ENCODE results near the gene SYNGR1. TPM values are rescaled to one million over a fixed set of nuclear protein-coding genes. Genes with fewer than 3 reads are reported as not detected.

Gene SYNGR1
- total and polyA plus RNA-seq, 2 of the 8 experiments (the other 6 are each of a cell fraction or from before 2014, with no cell fraction given), result 32.5 to 84.7 TPM

DNA sequence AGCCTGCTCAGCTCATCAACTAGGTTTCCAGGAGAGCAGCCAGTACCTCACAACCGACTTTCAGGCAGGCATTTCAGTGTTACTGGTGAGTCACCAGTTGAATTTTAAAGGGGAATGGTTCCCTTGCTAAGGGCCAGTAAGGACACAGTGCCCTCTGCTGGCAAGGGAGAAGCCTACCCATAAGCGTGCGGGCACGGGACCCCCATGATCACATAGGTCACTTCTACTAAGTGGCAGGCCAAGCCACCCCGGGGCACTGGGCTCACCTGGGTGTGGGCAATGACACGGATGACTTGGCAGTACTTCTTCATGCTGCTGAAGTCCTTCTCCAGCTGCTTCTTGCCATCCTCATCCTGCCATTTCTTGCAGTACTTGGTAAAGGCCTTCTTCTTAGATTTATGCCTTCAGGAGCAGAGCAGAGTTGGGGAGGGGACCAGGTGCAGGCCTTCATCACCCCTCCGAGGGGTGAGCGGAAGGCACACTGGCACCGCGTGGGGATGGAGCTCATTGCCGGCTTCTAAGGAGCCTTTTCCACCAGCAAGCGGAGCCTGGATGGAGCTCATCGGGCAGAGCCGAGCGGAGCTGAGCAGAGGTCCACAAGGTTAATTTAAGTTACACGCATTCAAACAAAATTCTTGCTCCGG lies 33.2 kb upstream of the SYNGR1 start (continued):
- TF ChIP-seq, protein P1, sequence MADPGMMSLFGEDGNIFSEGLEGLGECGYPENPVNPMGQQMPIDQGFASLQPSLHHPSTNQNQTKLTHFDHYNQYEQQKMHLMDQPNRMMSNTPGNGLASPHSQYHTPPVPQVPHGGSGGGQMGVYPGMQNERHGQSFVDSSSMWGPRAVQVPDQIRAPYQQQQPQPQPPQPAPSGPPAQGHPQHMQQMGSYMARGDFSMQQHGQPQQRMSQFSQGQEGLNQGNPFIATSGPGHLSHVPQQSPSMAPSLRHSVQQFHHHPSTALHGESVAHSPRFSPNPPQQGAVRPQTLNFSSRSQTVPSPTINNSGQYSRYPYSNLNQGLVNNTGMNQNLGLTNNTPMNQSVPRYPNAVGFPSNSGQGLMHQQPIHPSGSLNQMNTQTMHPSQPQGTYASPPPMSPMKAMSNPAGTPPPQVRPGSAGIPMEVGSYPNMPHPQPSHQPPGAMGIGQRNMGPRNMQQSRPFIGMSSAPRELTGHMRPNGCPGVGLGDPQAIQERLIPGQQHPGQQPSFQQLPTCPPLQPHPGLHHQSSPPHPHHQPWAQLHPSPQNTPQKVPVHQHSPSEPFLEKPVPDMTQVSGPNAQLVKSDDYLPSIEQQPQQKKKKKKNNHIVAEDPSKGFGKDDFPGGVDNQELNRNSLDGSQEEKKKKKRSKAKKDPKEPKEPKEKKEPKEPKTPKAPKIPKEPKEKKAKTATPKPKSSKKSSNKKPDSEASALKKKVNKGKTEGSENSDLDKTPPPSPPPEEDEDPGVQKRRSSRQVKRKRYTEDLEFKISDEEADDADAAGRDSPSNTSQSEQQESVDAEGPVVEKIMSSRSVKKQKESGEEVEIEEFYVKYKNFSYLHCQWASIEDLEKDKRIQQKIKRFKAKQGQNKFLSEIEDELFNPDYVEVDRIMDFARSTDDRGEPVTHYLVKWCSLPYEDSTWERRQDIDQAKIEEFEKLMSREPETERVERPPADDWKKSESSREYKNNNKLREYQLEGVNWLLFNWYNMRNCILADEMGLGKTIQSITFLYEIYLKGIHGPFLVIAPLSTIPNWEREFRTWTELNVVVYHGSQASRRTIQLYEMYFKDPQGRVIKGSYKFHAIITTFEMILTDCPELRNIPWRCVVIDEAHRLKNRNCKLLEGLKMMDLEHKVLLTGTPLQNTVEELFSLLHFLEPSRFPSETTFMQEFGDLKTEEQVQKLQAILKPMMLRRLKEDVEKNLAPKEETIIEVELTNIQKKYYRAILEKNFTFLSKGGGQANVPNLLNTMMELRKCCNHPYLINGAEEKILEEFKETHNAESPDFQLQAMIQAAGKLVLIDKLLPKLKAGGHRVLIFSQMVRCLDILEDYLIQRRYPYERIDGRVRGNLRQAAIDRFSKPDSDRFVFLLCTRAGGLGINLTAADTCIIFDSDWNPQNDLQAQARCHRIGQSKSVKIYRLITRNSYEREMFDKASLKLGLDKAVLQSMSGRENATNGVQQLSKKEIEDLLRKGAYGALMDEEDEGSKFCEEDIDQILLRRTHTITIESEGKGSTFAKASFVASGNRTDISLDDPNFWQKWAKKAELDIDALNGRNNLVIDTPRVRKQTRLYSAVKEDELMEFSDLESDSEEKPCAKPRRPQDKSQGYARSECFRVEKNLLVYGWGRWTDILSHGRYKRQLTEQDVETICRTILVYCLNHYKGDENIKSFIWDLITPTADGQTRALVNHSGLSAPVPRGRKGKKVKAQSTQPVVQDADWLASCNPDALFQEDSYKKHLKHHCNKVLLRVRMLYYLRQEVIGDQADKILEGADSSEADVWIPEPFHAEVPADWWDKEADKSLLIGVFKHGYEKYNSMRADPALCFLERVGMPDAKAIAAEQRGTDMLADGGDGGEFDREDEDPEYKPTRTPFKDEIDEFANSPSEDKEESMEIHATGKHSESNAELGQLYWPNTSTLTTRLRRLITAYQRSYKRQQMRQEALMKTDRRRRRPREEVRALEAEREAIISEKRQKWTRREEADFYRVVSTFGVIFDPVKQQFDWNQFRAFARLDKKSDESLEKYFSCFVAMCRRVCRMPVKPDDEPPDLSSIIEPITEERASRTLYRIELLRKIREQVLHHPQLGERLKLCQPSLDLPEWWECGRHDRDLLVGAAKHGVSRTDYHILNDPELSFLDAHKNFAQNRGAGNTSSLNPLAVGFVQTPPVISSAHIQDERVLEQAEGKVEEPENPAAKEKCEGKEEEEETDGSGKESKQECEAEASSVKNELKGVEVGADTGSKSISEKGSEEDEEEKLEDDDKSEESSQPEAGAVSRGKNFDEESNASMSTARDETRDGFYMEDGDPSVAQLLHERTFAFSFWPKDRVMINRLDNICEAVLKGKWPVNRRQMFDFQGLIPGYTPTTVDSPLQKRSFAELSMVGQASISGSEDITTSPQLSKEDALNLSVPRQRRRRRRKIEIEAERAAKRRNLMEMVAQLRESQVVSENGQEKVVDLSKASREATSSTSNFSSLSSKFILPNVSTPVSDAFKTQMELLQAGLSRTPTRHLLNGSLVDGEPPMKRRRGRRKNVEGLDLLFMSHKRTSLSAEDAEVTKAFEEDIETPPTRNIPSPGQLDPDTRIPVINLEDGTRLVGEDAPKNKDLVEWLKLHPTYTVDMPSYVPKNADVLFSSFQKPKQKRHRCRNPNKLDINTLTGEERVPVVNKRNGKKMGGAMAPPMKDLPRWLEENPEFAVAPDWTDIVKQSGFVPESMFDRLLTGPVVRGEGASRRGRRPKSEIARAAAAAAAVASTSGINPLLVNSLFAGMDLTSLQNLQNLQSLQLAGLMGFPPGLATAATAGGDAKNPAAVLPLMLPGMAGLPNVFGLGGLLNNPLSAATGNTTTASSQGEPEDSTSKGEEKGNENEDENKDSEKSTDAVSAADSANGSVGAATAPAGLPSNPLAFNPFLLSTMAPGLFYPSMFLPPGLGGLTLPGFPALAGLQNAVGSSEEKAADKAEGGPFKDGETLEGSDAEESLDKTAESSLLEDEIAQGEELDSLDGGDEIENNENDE (IDR thresholded peaks at IDR 0.05; ENCODE audit: insufficient replicate concordance, low read length), result peak; percentile 19
- TF ChIP-seq POLR2A (IDR thresholded peaks at IDR 0.05; ENCODE audit: control extremely low read depth in 1 of 2, low read depth in 2 of 2, low read length in 2 of 2), result peak in 1 of 2 experiments; percentile 76; a peak in 2 of 3 replicates
- TF ChIP-seq, protein P2, sequence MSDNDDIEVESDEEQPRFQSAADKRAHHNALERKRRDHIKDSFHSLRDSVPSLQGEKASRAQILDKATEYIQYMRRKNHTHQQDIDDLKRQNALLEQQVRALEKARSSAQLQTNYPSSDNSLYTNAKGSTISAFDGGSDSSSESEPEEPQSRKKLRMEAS (IDR thresholded peaks at IDR 0.05), result 0 out of 2 replicates have a peak, but pooled peaks have one; percentile 9
- peak; percentile 83 for TF ChIP-seq JUND (IDR thresholded peaks at IDR 0.05; ENCODE audit: low read length)
- TF ChIP-seq CHD2 (IDR thresholded peaks at IDR 0.05; ENCODE audit: low read length), result no peak
- 0 out of 2 replicates have a peak, but pooled peaks have one; percentile 44 for TF ChIP-seq YY1 (IDR thresholded peaks at IDR 0.05; ENCODE audit: low read depth, low read length)
- TF ChIP-seq BRCA1 (IDR thresholded peaks at IDR 0.05; ENCODE audit: low read depth, low read length), result no peak
- TF ChIP-seq POLR2AphosphoS5 (IDR thresholded peaks at IDR 0.05; ENCODE audit: low read depth, low read length), result peak; percentile 82
